H9 (cell line): ENCODE data around the gene GPHN. TPM values are rescaled to one million over a fixed set of nuclear protein-coding genes. Genes with fewer than 3 reads are reported as not detected.

Experiments used
- DNase-seq: peaks from one replicate; pipeline ENCODE4 v3.0.0-alpha.2; 2017
- H2AFZ ChIP-seq: one replicate; pipeline ENCODE4 v1.6.1; 2013; ENCODE audit warnings: mild to moderate bottlenecking, low read length, control low read depth, moderate library complexity
- H2AK5ac ChIP-seq: 2 replicates; pipeline ENCODE4 v1.6.1; 2013; ENCODE audit warnings: low read length, control low read depth, mixed read lengths; ENCODE audit not compliant: insufficient read length
- H2BK120ac ChIP-seq: one replicate; pipeline ENCODE4 v1.6.1; 2013; ENCODE audit warnings: low read depth, mild to moderate bottlenecking, low read length, control low read depth, inconsistent platforms; ENCODE audit not compliant: poor library complexity, severe bottlenecking
- H2BK12ac ChIP-seq: 2 replicates; pipeline ENCODE4 v1.6.1; 2013; ENCODE audit warnings: low read length, control low read depth, mixed read lengths, low read depth; ENCODE audit not compliant: insufficient read length
- H2BK15ac ChIP-seq: 2 replicates; pipeline ENCODE4 v1.6.1; 2013; ENCODE audit warnings: low read depth, low read length, control low read depth
- H2BK20ac ChIP-seq: one replicate; pipeline ENCODE4 v1.6.1; 2013; ENCODE audit warnings: low read depth, mild to moderate bottlenecking, low read length, control low read depth, inconsistent platforms; ENCODE audit not compliant: poor library complexity, severe bottlenecking
- H2BK5ac ChIP-seq: 2 replicates; pipeline ENCODE4 v1.6.1; 2013; ENCODE audit warnings: low read length, control low read depth, mixed read lengths; ENCODE audit not compliant: insufficient read length
- H3K14ac ChIP-seq: 2 replicates; pipeline ENCODE4 v1.6.1; 2013; ENCODE audit warnings: low read length, control low read depth; ENCODE audit not compliant: insufficient read depth
- H3K18ac ChIP-seq: 2 replicates; pipeline ENCODE4 v1.6.1; 2013; ENCODE audit warnings: low read depth, mild to moderate bottlenecking, mixed read lengths, low read length, control low read depth; ENCODE audit not compliant: insufficient read length
- H3K23ac ChIP-seq: 2 replicates; pipeline ENCODE4 v1.6.1; 2013; ENCODE audit warnings: low read length, control low read depth, mixed read lengths, low read depth; ENCODE audit not compliant: insufficient read length
- H3K23me2 ChIP-seq: 2 replicates; pipeline ENCODE4 v1.6.1; 2013; ENCODE audit warnings: low read depth, mild to moderate bottlenecking, mixed read lengths, low read length, control low read depth; ENCODE audit not compliant: insufficient read length, poor library complexity, severe bottlenecking
- H3K27ac ChIP-seq: 2 replicates; pipeline ENCODE4 v1.5.1; 2013; ENCODE audit warnings: low read length, control low read depth, mixed read lengths, low read depth; ENCODE audit not compliant: insufficient read length
- H3K27me3 ChIP-seq: 2 replicates; pipeline ENCODE4 v1.6.1; 2013; ENCODE audit warnings: low read length, control low read depth, inconsistent platforms; ENCODE audit not compliant: insufficient read depth
- H3K4ac ChIP-seq: 2 replicates; pipeline ENCODE4 v1.6.1; 2013; ENCODE audit warnings: low read depth, mild to moderate bottlenecking, control low read depth, inconsistent platforms, low read length, moderate library complexity
- H3K4me1 ChIP-seq: 2 replicates; pipeline ENCODE4 v1.6.1; 2013; ENCODE audit warnings: low read length, control low read depth, inconsistent platforms; ENCODE audit not compliant: insufficient read depth
- H3K4me2 ChIP-seq: 2 replicates; pipeline ENCODE4 v1.6.1; 2013; ENCODE audit warnings: low read length, control low read depth, mixed read lengths; ENCODE audit not compliant: insufficient read length, insufficient read depth
- H3K56ac ChIP-seq: 2 replicates; pipeline ENCODE4 v1.6.1; 2013; ENCODE audit warnings: low read depth, mild to moderate bottlenecking, mixed read lengths, low read length, control low read depth; ENCODE audit not compliant: insufficient read length
- H3K79me1 ChIP-seq: 2 replicates; pipeline ENCODE4 v1.6.1; 2013; ENCODE audit warnings: low read depth, mild to moderate bottlenecking, moderate library complexity, low read length, control low read depth, inconsistent platforms; ENCODE audit not compliant: insufficient read depth, poor library complexity, severe bottlenecking
- H3K79me2 ChIP-seq: 2 replicates; pipeline ENCODE4 v1.6.1; 2013; ENCODE audit warnings: low read length, control low read depth, inconsistent platforms; ENCODE audit not compliant: insufficient read depth
- H3K9ac ChIP-seq: 2 replicates; pipeline ENCODE4 v1.6.1; 2013; ENCODE audit warnings: low read length, control low read depth, mixed read lengths; ENCODE audit not compliant: insufficient read length; ENCODE audit errors: extremely low read depth
- H3K9me3 ChIP-seq: one replicate; pipeline ENCODE4 v1.6.1; 2013; ENCODE audit warnings: low read depth, low read length, inconsistent platforms; ENCODE audit not compliant: control insufficient read depth
- H3T11ph ChIP-seq: one replicate; pipeline ENCODE4 v1.6.1; 2013; ENCODE audit warnings: mild to moderate bottlenecking, low read length, control low read depth, inconsistent platforms
- H4K20me1 ChIP-seq: one replicate; pipeline ENCODE4 v1.6.1; 2013; ENCODE audit not compliant: control insufficient read depth, insufficient read length, insufficient read depth
- H4K5ac ChIP-seq: 2 replicates; pipeline ENCODE4 v1.6.1; 2013; ENCODE audit warnings: low read depth, mild to moderate bottlenecking, mixed read lengths, low read length, control low read depth; ENCODE audit not compliant: insufficient read length
- H4K8ac ChIP-seq: replicated peaks from 2 replicates; pipeline ENCODE4 v1.6.1; 2013; ENCODE audit warnings: low read length, control low read depth, mixed read lengths, low read depth; ENCODE audit not compliant: insufficient read length
- H4K91ac ChIP-seq: 2 replicates; pipeline ENCODE4 v1.6.1; 2013; ENCODE audit warnings: low read depth, mild to moderate bottlenecking, moderate library complexity, mixed read lengths, low read length, control low read depth; ENCODE audit not compliant: insufficient read length
- H3K27ac Mint-ChIP-seq, 3 experiments: 2 replicates in 2 of 3; 3 replicates in 1 of 3; pipeline ENCODE4 v1.8.0; 2020 to 2021; ENCODE audit warnings: mixed read lengths in 3 of 3, mild to moderate bottlenecking in 1 of 3, moderate library complexity in 1 of 3
- H3K27me3 Mint-ChIP-seq: 2 replicates; pipeline ENCODE4 v1.8.0; 2021; ENCODE audit warnings: low read depth, mild to moderate bottlenecking, moderate library complexity, mixed read lengths
- H3K36me3 Mint-ChIP-seq, 3 experiments: 2 replicates in 2 of 3; 3 replicates in 1 of 3; pipeline ENCODE4 v1.8.0; 2020 to 2021; ENCODE audit warnings: low read depth in 3 of 3, mixed read lengths in 3 of 3; ENCODE audit not compliant: insufficient read depth in 1 of 3
- H3K4me1 Mint-ChIP-seq, 2 experiments: 2 replicates each; pipeline ENCODE4 v1.8.0; 2020; ENCODE audit warnings: mixed read lengths in 2 of 2
- H3K4me3 Mint-ChIP-seq, 2 experiments: 2 replicates in 1 of 2; 3 replicates in 1 of 2; pipeline ENCODE4 v1.8.0; 2020 to 2021; ENCODE audit warnings: mild to moderate bottlenecking in 2 of 2, mixed read lengths in 2 of 2, moderate library complexity in 1 of 2
- H3K9me3 Mint-ChIP-seq, 2 experiments: 2 replicates in 1 of 2; 3 replicates in 1 of 2; pipeline ENCODE4 v1.8.0; 2020; ENCODE audit warnings: mild to moderate bottlenecking in 2 of 2, mixed read lengths in 2 of 2, moderate library complexity in 1 of 2
- CTCF ChIP-seq: fragments of 200-600 bp; sonication (generic); conservative IDR thresholded peaks from 3 replicates; pipeline ENCODE4 v1.8.0; 2021; ENCODE audit warnings: antibody characterized with exemption, mild to moderate bottlenecking
- WGBS: extraction: QIAGEN DNeasy Blood & Tissue Kit; methylation state at CpG from one replicate; pipeline ENCODE4 v1.1.7; 2013; ENCODE audit warnings: missing lambda C conversion rate, low lambda C conversion rate, mixed read lengths; ENCODE audit not compliant: insufficient read length; ENCODE audit errors: extremely low coverage; 5-methylcytosine and 5-hydroxymethylcytosine counted together
- total RNA-seq: library from RNA; stranded (reverse); gene quantifications from 2 replicates; pipeline ENCODE4 v1.2.1, GENCODE V29; 2021

The GPHN gene
- total RNA-seq, 1 experiment from 2014 or later, result 16.1 TPM

- Mint-ChIP-seq H3K36me3 (peaks cover 0 to 5% (median 5%) of the 10 kb centered on the region in 3 experiments; a peak in 4 of 7 replicates), H3K4me3 (no peak overlapping the region), H3K27ac (peak overlapping the region in 1 of 3 experiments; percentile 25; a peak in 1 of 7 replicates), H3K4me1 (no peaks in the 10 kb centered on the region), H3K9me3 (peaks cover 6 to 16% of the 10 kb centered on the region in 2 experiments; a peak in 4 of 5 replicates), H3K27me3 (no peaks in the 10 kb centered on the region)
- Histone ChIP-seq H2AK5ac (no peak overlapping the region), H4K20me1 (no peaks in the 10 kb centered on the region), H4K5ac (no peak overlapping the region), H3K27me3 (no peaks in the 10 kb centered on the region), H3T11ph (no peak overlapping the region), H2BK120ac (no peak overlapping the region), H2BK15ac (no peak overlapping the region), H3K4me2 (no peak overlapping the region), H3K4me1 (no peaks in the 10 kb centered on the region), H4K8ac (no peak overlapping the region), H3K56ac (no peak overlapping the region), H2BK20ac (no peak overlapping the region), H3K9ac (no peak overlapping the region), H2BK5ac (no peak overlapping the region), H2AFZ (no peak overlapping the region), H3K18ac (no peak overlapping the region), H3K23ac (no peak overlapping the region), H3K14ac (no peak overlapping the region), H3K9me3 (no peaks in the 10 kb centered on the region), H3K27ac (no peak overlapping the region), H3K79me1 (no peaks in the 10 kb centered on the region), H2BK12ac (no peak overlapping the region), H3K79me2 (no peaks in the 10 kb centered on the region; the same call in 1 of the 2 replicates), H4K91ac (no peak overlapping the region), H3K4ac (no peak overlapping the region), H3K23me2 (no peaks in the 10 kb centered on the region)
- DNase-seq, result no peak
- no peak for TF ChIP-seq CTCF
- no CpG with 5 or more reads among the region's 9 CpGs for WGBS
These were observed 22.6 kb downstream of the GPHN start for GRCh38 chr14:66530526-66530925.
